ENCODE measurements around the gene EDA. TPM values are rescaled to one million over a fixed set of nuclear protein-coding genes. Genes with fewer than 3 reads are reported as not detected.

EDA gene
- total and polyA plus RNA-seq, 10 of the 15 experiments (the other 5 are each of a cell fraction or from before 2014, with no cell fraction given) = 0.06 TPM; not detected in 9

- H3K27me3 ChIP-seq (replicated peaks in 1 of 2; ENCODE audit: control insufficient read depth in 2 of 2, insufficient read depth in 2 of 2, low read length in 1 of 2) = no peaks in the 10 kb centered on the region
- in situ Hi-C loops (cut with MboI) = no loop called here
- ChIA-PET CTCF (no interaction called here), SMC1A (ENCODE audit: uncharacterized antibody, unreplicated experiment) (no interaction called here), POLR2A (no interaction called here), RAD21 (ENCODE audit: unreplicated experiment) (no interaction called here)
- no peak overlapping the region for H3K4me2 ChIP-seq (ENCODE audit: control insufficient read depth, insufficient read depth)
- WGBS (ENCODE audit: insufficient coverage, insufficient replicate concordance, low lambda C conversion rate, missing lambda C conversion rate) = 52% methylated on average over 7 of the region's 7 CpGs
- no peaks in the 10 kb centered on the region for H3K9me3 ChIP-seq (replicated peaks; ENCODE audit: control insufficient read depth, insufficient read depth, low read length)
- no peak overlapping the region for H3K9ac ChIP-seq (ENCODE audit: control insufficient read depth, insufficient read depth, low read length)
- no peak for ATAC-seq
- FAIRE-seq = no peak
- BruUV-seq (replicated peaks) = no TSS peak
- H2AFZ ChIP-seq (ENCODE audit: control insufficient read depth, low read depth, low read length) = no peak overlapping the region
- no peak overlapping the region for H3K27ac ChIP-seq (ENCODE audit: control insufficient read depth, insufficient read depth)
- no peak overlapping the region for H3K4me3 ChIP-seq
- H4K20me1 ChIP-seq (ENCODE audit: control insufficient read depth, insufficient read depth) = no peaks in the 10 kb centered on the region
- intact Hi-C loops (cut with micrococcal nuclease; ENCODE audit: unreplicated experiment) = loop anchor here (5.0 kb wide), 1 partner anchor 123 kb away; no protein-coding TSS in a partner anchor
- H3K4me1 ChIP-seq (ENCODE audit: control insufficient read depth, insufficient read depth, low read length) = no peaks in the 10 kb centered on the region
- DNase-seq (ENCODE audit: low read depth, low spot score) = no peak
- no peaks in the 10 kb centered on the region for H3K36me3 ChIP-seq (ENCODE audit: control insufficient read depth in 2 of 2, insufficient read depth in 2 of 2, low read length in 1 of 2)
- no peak for TF ChIP-seq BCL11A (IDR thresholded peaks at IDR 0.05; ENCODE audit: low read depth, low read length)
- no peak for TF ChIP-seq REST (IDR thresholded peaks at IDR 0.05; ENCODE audit: low read depth, low read length)
- TF ChIP-seq SKIL (IDR thresholded peaks at IDR 0.05; ENCODE audit: low read depth, poor library complexity, severe bottlenecking) = no peak
- no peak for TF ChIP-seq PML (IDR thresholded peaks at IDR 0.05; ENCODE audit: low read length)
- no peak for TF ChIP-seq ZNF274 (IDR thresholded peaks at IDR 0.05; ENCODE audit: insufficient read depth, insufficient read length)
- no peak for TF ChIP-seq ATF3 (IDR thresholded peaks at IDR 0.05; ENCODE audit: borderline replicate concordance, extremely low read depth, low read depth, low read length)
- TF ChIP-seq MYB (IDR thresholded peaks at IDR 0.05; ENCODE audit: borderline replicate concordance, low read depth, low read length) = no peak
- TF ChIP-seq PBX3 (IDR thresholded peaks at IDR 0.05; ENCODE audit: insufficient replicate concordance, low read depth, low read length) = no peak
- H3K79me2 ChIP-seq (ENCODE audit: control insufficient read depth, insufficient read depth, low read length) = no peaks in the 10 kb centered on the region
These were observed 571 bp upstream of the EDA start for GRCh38 chrX:69615342-69615741.
